Stimulated activated CD8-positive, alpha-beta memory T cell treated with anti-CD3 and anti-CD28 coated beads, Interleukin-12 subunit alpha, Interleukin-12 subunit beta, amount 100 ng/mL, for 24 hours (primary cell): ENCODE results near the gene PTPRJ.

Source experiments
- DNase-seq: peaks from one replicate; pipeline ENCODE4 v3.0.0-alpha.2; 2020; ENCODE audit errors: extremely low read depth

The PTPRJ gene

DNA sequence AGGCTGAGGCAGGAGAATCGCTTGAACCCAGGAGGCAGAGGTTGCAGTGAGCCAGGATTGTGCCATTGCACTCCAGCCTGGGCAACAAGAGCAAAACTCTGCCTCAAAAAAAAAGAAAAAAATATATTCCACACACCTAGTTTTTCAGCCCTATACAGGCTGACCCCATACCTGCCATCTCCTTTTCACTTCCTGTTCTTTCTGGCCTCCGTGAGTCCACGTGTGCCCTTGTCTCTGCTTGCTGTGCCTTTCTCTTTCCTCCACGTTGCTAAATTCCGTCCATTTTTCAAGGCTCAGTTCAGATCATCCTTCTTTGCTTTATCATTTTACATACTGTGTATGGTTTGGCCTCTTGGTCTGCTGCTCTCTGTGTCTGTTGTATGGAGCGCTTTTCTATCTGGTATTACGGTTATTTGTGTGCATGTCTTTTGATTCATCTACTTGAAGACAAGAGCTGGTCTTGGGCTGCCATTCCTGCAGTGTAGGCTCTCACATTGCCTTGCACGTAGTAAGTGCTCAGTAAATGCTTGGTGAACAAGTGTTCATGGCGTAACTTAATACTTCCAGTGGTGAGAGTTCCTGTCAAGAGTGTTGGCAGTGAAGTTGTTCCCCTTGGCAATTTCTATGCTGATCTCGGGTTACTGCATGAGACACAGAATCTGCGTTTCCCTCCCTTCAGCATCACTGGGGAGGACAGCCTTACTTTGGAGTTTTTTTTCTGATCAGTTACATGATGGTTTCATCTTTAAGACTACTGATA, 57.5 kb downstream of the PTPRJ start:
- no peak for DNase-seq

DNA sequence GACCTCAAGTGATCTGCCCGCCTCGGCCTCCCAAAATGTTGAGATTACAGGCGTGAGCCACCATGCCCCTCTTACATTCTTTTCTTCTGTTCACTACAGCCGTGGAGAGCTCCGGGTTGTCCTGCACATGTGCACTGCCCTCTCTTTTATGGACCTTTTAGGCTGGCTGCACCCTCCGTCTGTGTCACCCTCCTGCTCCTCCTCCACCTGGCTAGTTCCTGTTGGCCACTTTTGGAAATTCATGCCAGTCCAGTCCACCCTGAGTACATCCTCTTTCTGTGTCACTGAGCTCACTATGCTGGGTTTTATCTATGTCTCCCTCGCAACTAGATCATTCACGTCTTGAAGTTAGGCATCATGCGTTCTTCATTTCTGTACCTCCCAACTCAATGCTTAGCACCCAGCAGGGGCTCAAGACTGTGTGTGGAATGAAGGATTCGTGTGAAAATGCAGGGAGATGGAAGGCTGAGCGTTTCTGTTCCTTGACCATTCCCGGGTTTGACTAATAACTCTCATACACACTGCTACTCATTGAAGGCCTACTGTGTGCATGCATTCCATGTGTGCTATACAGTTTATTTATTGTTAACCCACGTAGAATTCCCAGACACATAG, 60.6 kb downstream of the PTPRJ start:
- DNase-seq, result no peak

DNA sequence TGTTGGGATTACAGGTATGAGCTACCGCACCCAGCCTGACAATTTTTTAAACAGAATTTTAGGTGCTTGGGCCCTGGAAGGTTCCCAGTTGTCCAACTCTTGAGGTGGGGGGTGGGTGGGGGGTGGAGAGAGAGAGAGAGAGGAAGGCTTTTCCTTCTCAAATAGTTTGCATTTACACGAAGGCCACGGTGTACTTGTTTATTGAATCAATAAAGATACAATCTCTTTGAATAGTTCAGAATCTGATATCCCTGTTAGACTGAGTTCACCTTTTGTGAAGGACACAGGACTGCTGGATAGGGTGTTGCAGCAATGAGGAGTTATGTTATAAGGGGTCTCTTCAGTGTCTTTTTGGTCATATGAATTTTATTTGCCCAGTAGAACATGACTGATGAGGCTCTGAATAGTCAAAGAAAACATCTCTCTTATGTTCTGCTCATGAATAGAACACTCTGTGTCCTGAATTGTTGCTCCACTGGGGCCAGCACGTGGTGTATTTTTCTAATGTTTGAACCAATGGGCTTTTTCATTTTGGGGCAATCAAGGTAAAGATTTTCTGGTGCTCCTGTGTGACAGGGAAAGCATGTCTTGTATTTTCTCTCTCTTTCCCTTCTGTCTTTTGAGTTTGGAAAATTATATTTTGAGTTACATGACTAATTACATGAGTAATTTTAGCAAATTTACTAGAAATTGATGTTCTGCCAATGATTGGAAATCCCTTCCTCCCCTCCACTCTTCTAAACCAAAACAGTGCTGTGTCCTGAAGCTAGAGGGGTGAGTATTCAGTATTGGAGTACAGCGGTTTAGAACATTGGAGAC, 61.7 kb downstream of the PTPRJ start:
- DNase-seq, result no peak

DNA sequence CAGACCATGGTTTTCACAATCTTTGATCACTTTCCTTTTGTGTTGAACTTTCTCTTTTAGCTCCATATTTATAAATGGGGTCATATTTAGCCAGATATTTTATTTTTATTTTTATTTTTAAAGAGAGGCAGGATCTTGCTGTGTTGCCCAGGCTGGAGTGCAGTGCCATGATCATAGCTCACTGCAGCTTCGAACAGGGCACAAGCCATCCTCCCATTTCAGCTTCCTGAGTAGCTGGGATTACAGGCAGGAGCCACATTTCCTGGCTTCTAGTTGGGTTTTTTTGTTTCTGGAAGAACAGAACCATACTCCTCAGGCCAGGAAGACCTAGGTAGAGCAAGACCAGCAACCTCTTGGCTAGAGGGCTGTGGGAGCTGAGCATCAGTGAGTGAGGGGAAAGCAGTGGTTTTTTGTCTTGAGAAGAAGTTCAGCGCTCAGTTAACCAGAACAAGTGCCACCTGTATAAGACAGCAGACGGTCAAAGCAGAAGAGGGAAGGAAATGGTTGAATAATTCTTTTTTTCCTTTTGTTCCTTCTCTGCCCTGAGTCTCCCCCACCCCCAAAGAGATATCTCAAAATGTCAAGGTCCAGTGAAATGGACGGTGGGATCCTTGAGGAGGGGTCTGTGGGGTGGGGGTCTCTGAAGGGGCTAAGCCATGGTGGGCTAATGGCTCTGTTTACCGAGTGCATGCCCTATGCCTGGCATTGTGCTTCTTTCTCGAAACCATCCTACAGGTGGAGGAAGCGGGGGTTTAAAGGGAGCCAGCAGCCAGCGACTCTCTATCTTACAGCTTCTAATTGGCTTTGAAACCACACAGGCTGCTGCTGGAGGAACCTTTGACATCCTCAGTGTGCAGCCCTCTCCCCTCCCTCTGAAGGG, 63.0 kb downstream of the PTPRJ start:
- no peak for DNase-seq

DNA sequence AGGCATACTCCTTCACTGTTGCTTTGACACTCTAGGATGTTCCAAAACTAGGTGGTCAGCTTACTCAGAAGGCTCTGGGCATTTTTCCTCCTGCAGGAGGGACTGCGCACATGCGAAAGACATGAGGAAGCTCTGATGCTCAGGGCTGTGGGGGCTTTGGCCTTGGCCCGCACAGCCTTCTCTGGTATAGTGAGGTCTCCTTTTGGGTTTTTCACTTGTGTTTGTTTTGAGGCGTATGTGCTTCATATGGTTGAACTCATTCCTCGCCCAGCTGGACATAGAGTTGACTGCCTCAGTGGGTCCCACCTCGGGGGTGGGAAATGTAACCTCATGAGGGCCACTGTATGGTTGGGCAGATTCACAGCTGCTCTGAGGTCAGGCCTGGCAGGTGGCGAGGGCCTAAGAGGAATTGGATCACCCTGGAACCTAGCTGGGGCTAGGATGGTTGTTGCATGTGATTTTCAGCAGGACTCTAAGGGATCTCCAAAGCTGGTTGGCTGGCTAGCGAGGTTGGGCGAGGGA, 63.7 kb downstream of the PTPRJ start:
- DNase-seq, result no peak

DNA sequence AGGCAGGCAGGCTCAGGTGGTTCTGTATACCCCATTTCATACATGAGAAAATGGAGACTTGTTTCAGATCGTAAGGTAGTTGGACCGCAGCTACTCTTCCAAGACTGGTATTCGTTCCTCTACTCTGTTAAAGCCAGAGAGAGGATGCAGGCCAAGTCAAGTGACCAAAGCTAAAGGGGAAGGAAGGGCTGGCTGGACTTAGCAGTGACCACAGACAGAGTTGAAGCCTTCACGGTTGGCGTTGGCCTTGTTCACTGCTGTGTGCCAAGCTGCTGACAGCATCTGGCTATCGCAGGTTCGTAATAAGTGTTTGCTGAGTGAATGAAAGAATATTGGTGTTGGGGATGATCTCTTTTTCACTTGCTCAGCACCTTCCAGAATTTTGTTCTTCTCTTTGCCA, 64.2 kb downstream of the PTPRJ start:
- DNase-seq, result no peak

DNA sequence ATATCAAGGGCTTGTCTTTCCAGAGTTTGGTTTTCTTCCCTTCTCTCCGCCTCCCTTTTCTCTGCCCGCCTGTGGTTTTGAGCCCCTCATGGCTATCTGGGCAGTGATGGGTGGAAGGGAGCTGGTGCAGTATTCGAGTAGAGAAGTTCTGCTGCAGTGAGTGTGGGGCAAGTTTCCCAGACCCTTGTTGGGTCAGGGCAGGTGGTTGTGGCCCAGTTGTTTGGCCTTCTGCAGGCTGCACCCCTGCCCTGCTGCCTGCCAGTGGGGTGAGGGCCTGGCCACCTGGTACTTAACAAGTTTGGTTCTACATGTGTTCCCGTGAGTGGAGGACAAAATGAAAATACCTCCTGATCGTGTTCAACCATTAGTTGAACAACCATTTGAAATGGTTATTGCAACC, 65.2 kb downstream of the PTPRJ start:
- DNase-seq, result no peak

DNA sequence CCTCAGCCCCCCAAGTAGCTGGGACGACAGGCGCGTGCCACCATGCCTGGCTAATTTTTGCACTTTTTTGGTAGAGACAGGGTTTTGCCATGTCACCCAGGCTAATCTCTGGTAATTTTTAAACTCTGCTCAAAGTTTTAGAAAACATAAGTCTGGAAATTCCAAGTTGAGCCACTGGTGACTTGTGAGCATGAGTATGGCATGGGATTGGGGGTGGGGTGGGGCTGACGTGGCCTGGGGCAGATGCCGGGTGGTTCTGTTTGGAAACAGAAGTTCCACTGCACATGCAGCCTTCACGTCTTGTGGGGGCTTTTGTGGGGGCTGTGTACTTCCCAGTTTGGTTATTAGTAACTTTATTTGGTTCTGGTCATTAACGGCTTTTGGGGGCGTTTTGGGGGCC, 67.3 kb downstream of the PTPRJ start:
- no peak for DNase-seq

DNA sequence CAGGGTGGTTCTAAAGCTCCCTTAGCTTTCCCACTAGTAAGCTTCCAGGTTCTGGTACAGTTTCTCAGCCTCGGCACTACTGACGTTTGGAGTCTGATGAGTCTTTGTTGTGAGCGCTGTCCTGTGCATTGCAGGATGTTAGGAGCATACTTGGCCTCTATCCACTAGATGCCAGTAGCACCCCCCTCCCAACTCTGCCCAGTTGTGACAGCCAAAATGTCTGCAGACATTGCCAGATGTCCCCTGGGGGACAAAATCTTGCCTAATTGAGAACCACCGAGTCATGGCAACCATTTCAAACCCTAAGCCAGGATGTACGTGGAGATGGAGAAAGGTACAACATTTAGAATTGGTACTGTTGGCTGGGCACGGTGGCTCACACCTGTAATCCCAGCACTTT, 68.7 kb downstream of the PTPRJ start:
- no peak for DNase-seq

DNA sequence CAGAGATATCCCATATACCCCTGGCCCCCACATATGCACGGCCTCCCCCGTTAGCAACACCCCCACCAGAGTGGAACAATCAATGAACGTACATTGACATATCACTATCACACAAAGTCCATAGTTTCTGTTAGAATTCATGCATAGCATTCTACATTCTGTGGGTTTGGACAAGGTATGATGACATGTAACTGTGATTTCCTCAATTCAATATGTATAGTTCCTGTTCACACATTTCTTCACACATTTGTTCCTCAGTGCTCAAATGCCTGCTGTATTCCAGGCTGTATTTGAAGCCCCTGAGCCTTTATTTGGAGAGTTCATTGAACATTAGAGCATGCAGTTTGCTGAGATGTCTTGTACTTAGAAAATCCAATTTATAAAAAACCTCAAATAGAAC, 69.9 kb downstream of the PTPRJ start:
- no peak for DNase-seq

DNA sequence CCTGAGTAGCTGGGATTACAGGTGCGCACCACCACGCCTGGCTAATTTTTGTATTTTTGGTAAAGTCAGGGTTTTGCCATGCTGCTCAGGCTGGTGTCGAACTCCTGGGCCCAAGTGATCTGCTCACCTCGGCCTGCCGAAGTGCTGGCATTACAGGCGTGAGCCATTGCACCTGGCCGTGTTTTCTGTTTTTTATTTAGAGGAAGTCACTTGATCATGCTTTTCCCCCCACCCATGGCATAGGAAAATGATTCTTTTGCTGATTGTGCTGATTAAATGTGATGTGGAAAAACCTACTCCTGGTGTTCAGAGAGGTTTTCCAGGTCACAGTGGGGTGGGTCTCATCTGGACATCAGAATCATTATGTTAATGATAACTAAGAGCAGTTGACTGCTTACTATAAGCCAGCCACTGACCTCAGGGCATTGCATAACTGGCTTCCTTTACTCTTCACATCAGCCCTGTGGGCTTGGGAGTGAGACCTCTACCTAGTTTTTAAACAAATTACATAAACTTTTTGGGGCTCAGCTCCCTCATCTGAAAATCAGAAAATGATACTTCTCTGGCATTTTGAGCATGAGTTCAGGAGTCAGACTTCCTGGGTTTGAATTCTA, 71.0 kb downstream of the PTPRJ start:
- DNase-seq, result no peak

DNA sequence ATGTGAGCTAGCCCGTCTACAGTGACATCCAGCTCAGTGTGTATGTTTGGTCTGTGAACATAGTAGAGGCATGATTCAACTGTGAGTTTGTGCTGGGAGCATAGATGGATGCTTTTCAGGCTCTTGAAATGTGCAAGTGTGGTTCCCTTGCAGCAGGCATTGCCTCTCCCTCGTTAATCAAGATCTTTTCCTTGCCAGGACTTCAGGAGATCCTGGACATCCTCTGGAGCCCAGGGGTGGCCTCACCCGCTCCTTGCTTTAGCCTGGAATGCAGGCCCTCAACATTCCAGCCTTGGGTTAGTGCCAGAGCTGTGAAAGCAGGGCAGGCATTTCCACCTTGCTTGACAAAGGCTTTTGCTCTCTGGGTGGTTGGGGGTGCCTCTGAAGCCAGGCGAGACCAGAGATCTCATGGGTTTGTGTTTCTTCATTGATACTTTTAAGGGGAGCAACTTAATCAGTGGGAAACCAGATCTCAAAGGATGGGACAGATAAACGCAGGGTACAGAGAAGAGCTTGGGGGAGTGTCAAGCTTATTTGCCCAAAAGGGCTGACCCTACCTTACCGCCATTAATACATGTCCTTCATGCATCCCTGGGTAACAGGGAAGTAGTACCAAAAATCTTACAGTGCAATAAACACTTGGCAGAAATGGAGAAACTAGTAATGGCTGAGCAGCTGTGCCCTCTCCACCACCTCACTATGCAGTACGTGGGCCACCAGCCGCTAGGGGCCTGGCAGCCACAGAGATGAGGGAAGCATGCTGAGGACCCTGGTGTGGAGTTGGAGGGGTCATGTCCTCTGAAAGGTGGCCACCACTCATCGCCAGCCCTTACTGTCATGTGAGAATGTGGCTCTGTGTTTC, 72.1 kb downstream of the PTPRJ start:
- no peak for DNase-seq

DNA sequence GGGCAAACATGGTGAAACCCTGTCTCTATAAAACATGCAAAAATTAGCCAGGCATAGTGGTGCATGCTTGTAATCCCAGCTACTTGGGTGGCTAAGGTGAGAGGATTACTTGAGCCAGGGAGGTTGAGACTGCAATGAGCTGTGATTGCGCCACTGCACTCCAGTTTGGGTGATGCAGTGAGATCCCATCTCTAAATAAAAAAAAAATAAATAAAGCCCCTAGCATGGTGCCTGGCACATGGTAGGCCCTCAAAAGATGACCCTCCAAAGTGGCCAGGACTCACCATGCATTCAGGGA, 74.6 kb downstream of the PTPRJ start:
- no peak for DNase-seq

DNA sequence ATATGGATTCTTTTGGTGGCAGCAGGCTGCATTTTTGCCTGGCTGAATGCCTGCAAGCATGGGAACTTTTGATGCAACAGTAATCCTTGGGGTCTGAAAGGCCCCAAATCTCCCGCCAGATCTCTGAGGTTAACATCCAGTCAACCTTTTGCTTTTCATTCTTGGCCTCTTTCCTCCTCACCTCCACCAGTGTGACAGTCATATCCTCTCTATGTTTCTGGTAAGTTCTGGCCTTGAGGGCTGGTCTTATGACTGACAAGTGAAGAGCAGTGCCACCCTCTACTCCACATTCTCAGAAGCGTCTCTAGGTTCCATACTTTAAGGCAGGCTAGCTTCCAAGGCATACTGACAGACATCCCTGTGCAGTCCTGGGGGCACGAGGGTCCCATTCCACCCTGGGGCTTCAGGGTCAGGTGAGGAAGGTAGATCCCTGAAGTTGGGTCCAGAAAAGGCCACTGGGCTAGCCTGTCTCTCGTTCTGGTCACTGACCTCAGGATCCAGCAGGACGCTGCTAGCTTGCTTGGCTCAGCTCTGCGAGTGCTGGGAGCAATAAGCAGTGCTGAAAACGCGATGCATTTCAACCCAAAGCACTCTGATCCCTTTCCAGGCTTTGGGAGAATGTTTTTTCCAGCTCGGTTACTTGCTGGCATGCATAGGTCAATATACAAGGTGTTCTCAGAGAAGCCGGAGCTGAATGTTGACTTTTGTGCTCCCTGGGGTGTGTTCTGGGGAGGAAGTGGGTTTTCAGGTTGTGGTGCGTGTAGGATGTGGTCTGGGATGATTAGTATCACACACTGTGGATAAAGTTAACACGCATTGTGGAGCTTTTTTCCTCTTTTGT, 75.2 kb downstream of the PTPRJ start:
- DNase-seq, result peak; percentile 12

DNA sequence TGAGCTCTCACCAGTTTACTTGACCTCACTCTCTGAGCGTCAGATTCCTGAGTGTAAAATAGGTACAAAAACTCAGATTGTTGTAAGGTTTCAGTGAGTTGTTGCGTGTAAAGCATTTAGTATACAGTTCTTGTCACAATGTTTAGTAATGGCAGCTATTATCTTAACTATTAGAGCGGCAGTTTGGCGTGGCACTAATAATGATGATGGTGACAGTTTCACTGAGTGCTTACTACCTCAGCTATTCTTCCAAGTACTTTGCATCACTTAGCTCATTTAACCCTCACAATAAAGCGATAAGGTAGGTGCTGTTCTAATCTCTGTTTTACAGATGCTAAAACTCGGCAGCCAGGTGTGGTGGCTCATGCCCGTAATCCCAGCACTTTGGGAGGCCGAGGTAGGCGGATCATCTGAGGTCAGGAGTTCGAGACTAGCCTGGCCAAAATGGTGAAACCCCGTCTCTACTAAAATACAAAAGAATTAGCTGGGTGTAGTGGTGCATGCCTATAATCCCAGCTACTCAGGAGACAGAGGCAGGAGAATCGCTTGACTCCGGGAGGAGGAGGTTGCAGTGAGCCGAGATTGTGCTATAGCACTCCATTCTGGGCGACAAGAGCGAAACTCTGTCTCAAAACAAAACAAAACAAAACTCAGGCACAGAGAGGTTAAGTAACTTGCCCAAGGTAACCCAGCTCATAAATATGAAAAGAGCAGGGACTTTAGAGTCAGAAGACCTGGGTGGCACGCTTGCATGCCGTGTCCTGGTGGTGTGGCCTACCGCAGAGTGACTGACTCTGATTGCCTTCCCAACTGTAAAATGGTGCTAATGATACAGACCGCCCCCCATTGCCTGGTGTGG, 76.2 kb downstream of the PTPRJ start:
- DNase-seq, result no peak

DNA sequence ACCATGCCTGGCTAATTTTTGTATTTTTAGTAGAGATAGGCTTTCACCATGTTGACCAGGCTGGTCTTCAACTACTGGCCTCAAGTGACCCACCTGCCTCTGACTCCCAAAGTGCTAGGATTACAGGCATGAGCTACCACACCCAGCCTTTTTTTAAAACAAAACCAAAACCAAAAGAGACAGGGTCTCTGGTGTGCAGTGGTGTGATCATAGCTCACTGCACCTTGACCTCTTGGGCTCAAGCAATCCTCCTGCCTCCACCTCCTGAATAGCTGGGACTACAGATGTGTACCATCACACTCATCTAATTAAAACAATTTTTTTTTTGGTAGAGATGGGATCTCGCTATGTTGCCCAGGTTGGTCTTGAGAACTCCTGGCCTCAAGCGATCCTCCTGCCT, 77.7 kb downstream of the PTPRJ start:
- no peak for DNase-seq

DNA sequence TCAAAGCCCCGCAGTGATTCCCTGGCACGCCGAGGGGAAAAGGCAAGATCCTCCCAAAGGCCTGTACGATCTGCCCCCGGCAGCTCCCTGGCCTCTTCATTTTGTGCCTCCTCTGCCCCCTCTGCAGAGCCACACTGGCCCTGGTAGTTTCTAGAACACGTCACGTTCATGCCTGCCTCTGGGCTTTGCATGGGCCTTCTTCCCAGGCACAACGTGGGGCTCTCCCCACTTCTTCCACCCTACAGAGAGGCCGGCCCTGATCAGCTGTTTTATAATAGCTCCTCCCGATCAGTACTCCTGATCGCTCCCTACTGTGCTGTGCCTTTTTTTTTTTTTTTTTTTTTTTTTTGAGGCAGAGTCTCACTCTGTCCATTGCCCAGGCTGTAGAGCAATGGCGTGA, 78.4 kb downstream of the PTPRJ start:
- no peak for DNase-seq

DNA sequence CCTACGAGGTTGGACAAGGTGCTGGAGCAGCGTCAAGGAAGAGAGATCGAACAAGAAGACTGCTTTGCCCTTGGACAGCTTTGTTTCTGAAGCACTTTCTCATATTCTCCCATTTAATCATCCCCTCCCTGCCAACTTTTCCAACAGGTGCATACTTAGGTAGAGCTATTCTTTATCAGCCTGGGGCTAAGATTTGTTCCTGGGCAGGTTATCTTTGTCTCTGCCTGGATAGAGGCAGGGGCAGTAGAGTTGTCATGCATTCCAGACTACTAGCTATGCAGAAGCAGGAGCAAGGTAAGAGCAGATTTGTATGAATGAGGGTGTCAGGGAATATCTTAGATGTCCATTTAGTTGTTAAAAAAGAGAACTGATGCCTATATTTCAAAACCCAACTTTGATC, 82.3 kb downstream of the PTPRJ start:
- DNase-seq, result no peak
